Fibroblast of lung (primary cell): ENCODE measurements around the gene TMCC3.

Experiments
- CTCF ChIP-seq, 2 donors: IDR thresholded peaks in 1 of 2; conservative IDR thresholded peaks in 1 of 2; 1 replicate in 1 of 2; 2 replicates in 1 of 2; pipeline ENCODE4 v1.5.1; 2011 to 2012; ENCODE audit warnings: low read length in 2 of 2, control low read depth in 1 of 2, inconsistent platforms in 1 of 2, low read depth in 1 of 2, mild to moderate bottlenecking in 1 of 2
- EZH2 ChIP-seq: IDR thresholded peaks from 2 replicates; pipeline ENCODE4 v1.5.1; 2012; ENCODE audit warnings: low read length, control low read depth, mild to moderate bottlenecking; ENCODE audit errors: missing control alignments

GRCh38 chr12:94686834-94687628 is 36.7 kb upstream of the TMCC3 start:
- TF ChIP-seq CTCF (conservative IDR thresholded peaks at IDR 0.05 in 1 of 2, IDR thresholded peaks at IDR 0.05 in 1 of 2; ENCODE audit: low read depth in 1 of 2, low read length in 2 of 2): no peak
- TF ChIP-seq EZH2: no peak
